Activated naive CD4-positive, alpha-beta T cell treated with anti-CD3 and anti-CD28 coated beads, Interleukin-2, amount 50 U/mL, for 24 hours (primary cell): ENCODE results near the gene ZC3H8.
A peak's percentile ranks its signal among the peaks of the same experiment; 100 is the strongest.
"Not testable (repeated sequence)": the region's sequence is repeated elsewhere in the genome, so short reads cannot be mapped to it uniquely, and the experiment has no call there.

Experiments
- H3K27ac Mint-ChIP-seq: one replicate; pipeline ENCODE4 v1.8.0; 2021; ENCODE audit warnings: mild to moderate bottlenecking, mixed read lengths
- H3K27me3 Mint-ChIP-seq: one replicate; pipeline ENCODE4 v1.8.0; 2021; ENCODE audit warnings: mixed read lengths
- H3K36me3 Mint-ChIP-seq: one replicate; pipeline ENCODE4 v1.8.0; 2021; ENCODE audit warnings: mixed read lengths
- H3K4me1 Mint-ChIP-seq: one replicate; pipeline ENCODE4 v1.8.0; 2021; ENCODE audit warnings: mixed read lengths
- H3K4me3 Mint-ChIP-seq: one replicate; pipeline ENCODE4 v1.8.0; 2021; ENCODE audit warnings: mild to moderate bottlenecking, mixed read lengths
- H3K9me3 Mint-ChIP-seq: one replicate; pipeline ENCODE4 v1.8.0; 2021; ENCODE audit warnings: mixed read lengths

The ZC3H8 gene

DNA sequence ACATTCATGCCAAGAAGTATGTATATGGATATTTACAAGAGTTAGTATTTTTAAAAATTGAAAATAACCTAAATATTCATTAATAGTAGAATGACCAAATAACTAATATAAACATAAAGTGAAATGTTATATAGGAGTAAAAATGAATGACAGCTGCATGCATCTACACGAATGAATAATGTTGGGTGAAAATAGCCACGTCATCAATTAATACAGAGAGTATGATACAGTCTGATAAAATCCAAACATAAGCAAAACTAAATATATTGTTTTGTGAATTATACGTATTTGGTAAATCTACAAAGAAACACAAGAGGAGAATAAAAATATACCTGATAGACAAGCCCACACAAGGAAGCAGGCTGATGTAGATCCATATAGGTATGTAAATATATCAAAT is 24.5 kb downstream of the ZC3H8 start:
- Mint-ChIP-seq H3K4me3 (no peak overlapping the region), H3K36me3 (peaks cover 28% of the 10 kb centered on the region), H3K27ac (no peak overlapping the region), H3K27me3 (no peaks in the 10 kb centered on the region), H3K4me1 (peaks cover 20% of the 10 kb centered on the region), H3K9me3 (no peaks in the 10 kb centered on the region)

DNA sequence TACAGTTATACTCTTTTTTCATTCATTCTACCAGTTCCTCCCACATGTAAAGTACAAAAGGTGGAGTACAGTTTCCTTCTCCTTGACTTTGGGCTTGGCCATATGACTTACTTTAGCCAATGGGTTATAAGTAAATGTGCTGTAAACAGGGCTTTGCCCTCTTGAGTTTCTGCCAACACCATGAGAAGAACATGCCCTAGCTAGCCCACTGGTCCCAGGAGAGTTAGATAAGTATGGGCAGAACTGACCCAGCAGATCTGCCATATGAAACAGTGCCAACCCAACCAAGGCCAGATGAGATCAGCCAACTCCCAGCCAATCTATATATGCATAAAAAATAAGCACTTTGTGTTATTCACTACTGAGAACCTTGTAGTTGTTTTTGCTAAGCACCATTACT is 25.5 kb downstream of the ZC3H8 start:
- peaks cover 27% of the 10 kb centered on the region for H3K4me1 Mint-ChIP-seq
- no peak overlapping the region for H3K27ac Mint-ChIP-seq
- peaks cover 33% of the 10 kb centered on the region for H3K36me3 Mint-ChIP-seq
- H3K9me3 Mint-ChIP-seq: no peaks in the 10 kb centered on the region
- no peak overlapping the region for H3K4me3 Mint-ChIP-seq
- H3K27me3 Mint-ChIP-seq: no peaks in the 10 kb centered on the region

DNA sequence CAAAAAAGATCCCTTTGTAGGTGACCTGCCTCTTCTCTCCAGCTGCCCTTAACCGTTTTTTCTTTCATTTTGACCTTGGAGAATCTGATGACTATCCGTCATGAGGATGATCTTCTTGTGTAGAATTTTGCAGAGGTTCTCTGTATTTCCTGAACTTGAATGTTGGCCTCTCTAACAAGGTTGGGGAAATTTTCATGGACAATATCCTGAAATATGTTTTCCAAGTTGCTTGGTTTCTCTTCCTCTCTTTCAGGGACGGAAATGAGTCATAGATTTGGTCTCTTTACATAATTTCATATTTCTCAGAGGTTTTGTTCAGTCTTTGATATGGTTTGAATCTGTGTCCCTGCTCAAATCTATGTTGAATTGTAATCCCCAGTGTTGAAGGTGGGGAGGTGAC is 34.0 kb downstream of the ZC3H8 start:
- peaks cover 39% of the 10 kb centered on the region for H3K4me1 Mint-ChIP-seq
- peaks cover 13% of the 10 kb centered on the region for H3K9me3 Mint-ChIP-seq
- H3K4me3 Mint-ChIP-seq: no peak overlapping the region
- H3K36me3 Mint-ChIP-seq: peaks cover 41% of the 10 kb centered on the region
- no peaks in the 10 kb centered on the region for H3K27me3 Mint-ChIP-seq
- no peak overlapping the region for H3K27ac Mint-ChIP-seq

DNA sequence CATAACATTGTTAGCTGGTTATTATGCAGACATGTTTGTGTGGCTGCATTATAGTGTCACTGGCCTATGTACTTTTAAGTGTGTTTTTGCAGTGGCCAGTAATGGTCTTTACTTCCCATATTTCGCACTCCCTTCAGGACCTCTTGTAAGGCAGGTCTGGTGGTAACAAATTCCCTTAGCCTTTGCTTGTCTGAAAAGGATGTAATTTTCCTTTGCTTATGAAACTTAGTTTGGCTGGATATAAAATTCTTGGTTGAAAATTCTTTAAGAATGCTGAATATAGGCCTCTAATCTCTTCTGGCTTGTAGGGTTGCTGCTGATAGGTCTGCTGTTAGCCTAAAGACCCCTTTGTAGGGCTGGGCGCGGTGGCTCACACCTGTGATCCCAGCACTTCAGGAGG is 34.7 kb downstream of the ZC3H8 start:
- H3K4me3 Mint-ChIP-seq: no peak overlapping the region
- H3K36me3 Mint-ChIP-seq: peaks cover 41% of the 10 kb centered on the region
- no peak overlapping the region for H3K27ac Mint-ChIP-seq

DNA sequence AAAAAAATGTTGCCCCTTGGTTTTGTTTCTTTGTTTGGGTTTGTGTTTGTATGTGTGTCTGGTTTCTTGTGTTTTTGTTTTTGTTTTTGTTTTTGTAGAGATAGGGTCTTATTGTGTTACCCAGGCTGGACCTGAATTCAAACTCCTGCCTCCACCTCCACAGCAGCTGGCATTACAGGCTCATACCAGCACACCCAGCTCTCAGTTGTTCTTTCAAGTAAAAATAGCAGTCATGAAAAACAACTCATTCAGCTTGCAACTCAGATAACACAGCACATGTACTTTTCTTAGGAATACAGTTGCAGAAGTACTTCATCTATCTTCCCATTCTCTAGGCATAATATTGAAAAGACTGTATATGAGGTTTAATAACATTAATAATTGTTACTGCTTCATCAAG is 37.0 kb downstream of the ZC3H8 start:
- H3K27ac Mint-ChIP-seq: no peak overlapping the region

More for the DNA sequence above, 34.7 kb downstream of the ZC3H8 start:
- Mint-ChIP-seq H3K9me3 (peaks cover 13% of the 10 kb centered on the region), H3K4me1 (peaks cover 39% of the 10 kb centered on the region), H3K27me3 (no peaks in the 10 kb centered on the region)

DNA sequence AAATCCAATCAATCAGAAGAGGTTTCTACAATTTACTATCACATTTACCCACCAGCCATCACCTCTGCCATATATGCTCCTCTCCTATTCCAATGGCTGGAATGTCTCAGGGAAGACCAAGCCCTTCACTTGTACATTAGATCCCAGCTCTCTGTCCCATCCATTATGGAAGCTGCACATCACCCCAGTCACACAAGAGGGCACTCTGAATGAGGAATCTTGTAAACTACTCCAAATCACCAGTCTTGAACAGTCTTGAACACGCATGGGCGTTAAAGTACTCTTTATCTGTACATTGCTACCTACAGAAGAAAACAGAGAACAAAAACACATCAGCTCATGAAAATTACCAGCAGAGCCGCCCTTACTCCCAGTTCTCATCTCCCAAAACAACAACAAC is 38.7 kb downstream of the ZC3H8 start:
- H3K4me3 Mint-ChIP-seq: no peak overlapping the region
- peaks cover 5% of the 10 kb centered on the region for H3K9me3 Mint-ChIP-seq
- H3K27ac Mint-ChIP-seq: no peak overlapping the region
- H3K4me1 Mint-ChIP-seq: peaks cover 14% of the 10 kb centered on the region
- no peaks in the 10 kb centered on the region for H3K27me3 Mint-ChIP-seq
- H3K36me3 Mint-ChIP-seq: peaks cover 35% of the 10 kb centered on the region

More for the DNA sequence above, 37.0 kb downstream of the ZC3H8 start:
- Mint-ChIP-seq H3K36me3 (peaks cover 42% of the 10 kb centered on the region), H3K9me3 (peaks cover 13% of the 10 kb centered on the region), H3K4me1 (peaks cover 30% of the 10 kb centered on the region), H3K4me3 (no peak overlapping the region), H3K27me3 (no peaks in the 10 kb centered on the region)

DNA sequence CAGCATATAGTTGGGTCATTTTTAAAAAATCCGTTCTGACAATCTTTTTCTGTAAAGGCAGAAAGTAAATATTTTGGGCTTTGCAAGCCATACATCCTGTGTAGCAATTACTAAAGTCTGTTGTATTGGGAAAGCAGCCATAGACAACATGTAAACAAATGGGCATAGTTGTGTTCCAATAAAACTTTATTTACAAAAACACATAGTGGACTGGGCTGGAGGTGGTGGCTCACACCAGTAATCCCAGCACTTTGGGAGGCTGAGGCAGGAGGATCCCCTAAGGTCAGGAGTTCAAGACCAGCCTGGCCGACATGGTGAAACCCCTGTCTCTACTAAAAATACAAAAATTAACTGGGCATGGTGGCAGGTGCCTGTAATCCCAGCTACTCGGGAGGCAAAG is 46.9 kb downstream of the ZC3H8 start:
- peaks cover 40% of the 10 kb centered on the region for H3K36me3 Mint-ChIP-seq
- H3K27me3 Mint-ChIP-seq, H3K9me3 Mint-ChIP-seq: not testable (repeated sequence)

DNA sequence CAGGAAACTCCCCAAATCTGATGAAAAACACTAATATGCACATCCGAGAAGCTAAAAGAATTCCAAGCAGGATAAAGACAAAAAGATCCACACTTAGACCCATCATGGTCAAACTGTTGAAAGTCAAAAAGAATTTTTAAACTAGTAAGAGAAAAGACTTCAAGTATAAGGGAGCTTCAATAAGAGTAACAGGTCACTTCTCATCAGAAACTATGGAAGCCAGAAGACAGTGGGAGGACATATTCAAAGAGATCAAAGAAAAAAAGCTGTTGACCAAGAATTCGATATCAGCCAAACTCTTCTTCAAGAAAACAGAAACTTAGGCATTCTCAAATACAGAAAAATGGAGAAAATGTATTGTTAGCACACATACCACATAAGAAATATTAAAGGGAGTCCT is 50.4 kb downstream of the ZC3H8 start:
- H3K27me3 Mint-ChIP-seq: no peaks in the 10 kb centered on the region
- no peak overlapping the region for H3K4me3 Mint-ChIP-seq
- H3K9me3 Mint-ChIP-seq: peaks cover 4% of the 10 kb centered on the region
- peaks cover 6% of the 10 kb centered on the region for H3K4me1 Mint-ChIP-seq
- peaks cover 33% of the 10 kb centered on the region for H3K36me3 Mint-ChIP-seq
- no peak overlapping the region for H3K27ac Mint-ChIP-seq

More for the DNA sequence above, 46.9 kb downstream of the ZC3H8 start:
- H3K4me3 Mint-ChIP-seq, H3K27ac Mint-ChIP-seq, H3K4me1 Mint-ChIP-seq: not testable (repeated sequence)

DNA sequence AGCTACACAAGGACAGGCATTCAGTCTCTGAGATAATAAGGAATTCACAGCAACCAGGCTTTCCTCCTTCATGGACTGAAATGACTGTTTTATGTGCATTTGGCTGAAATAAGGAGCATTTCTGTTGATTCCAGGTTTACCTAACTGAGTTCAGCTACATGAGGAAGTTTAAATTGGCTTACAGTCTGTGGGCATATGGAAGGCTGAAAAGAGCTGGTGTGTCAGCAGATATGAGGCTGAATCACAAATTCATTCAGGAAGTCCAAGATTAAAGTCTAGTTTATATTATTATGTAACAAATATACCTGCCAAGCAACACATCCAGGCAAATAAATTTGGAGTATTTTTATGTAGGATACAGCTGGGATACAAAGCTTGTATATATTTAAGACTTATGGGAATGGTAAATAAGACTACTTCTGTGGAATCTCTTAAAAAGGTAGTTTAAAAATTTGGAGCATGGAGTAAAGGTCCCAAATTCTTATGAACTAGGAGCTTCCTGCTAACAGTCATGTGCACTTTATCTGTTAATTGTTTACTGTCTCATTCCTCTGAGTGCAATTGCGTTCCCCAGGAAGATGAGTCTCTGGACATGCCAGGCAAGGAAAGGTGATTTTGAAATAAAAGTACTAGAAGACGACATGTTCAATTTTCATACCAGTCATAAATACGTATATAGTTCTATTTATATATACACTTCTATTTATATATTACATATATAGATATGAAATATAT is 53.0 kb downstream of the ZC3H8 start:
- H3K4me3 Mint-ChIP-seq: no peak overlapping the region
- H3K36me3 Mint-ChIP-seq: peaks cover 27% of the 10 kb centered on the region
- peaks cover 10% of the 10 kb centered on the region for H3K4me1 Mint-ChIP-seq
- H3K27me3 Mint-ChIP-seq: no peaks in the 10 kb centered on the region
- peaks cover 4% of the 10 kb centered on the region for H3K9me3 Mint-ChIP-seq
- H3K27ac Mint-ChIP-seq: no peak overlapping the region

DNA sequence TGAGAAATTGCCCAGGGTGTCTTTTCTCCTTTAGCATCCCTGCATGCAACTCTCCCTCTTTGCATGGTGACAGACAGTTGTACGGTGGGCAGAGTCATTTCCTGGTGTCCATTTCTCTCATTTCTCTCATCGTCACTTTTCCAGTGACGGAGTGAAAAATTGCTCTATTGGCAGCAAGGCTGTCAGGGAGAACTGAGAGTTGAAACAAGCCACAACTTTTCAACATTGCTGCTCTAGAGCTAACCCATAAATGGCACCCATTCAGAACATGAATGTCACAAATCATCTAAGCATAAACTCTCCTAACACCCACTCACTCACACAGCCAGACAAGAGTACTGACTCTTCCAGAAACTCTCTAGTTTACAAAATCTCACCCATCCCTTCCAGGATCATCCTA is 55.7 kb downstream of the ZC3H8 start:
- Mint-ChIP-seq H3K4me3 (no peak overlapping the region), H3K27me3 (no peaks in the 10 kb centered on the region), H3K36me3 (peaks cover 24% of the 10 kb centered on the region), H3K27ac (no peak overlapping the region), H3K9me3 (peaks cover under 1% of the 10 kb centered on the region), H3K4me1 (peaks cover 35% of the 10 kb centered on the region)

DNA sequence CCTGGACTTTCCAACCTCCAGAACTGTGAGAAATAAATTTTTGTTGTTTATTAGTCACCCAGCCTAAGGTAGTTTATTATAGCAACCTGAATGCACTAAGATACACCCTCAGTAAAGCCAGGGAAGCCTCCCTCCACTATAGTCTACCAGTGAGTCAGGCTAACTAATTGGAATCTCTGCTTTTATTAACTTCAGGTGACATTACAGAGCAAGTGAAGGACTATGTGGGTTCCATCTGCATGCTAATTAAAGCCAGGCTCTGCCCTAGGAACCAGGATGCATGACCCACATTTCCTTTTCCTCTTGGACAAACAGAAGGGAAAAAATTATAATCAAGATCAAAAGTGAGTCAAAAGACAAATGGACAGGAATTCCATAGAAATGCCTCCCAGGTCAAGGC is 56.1 kb downstream of the ZC3H8 start:
- Mint-ChIP-seq H3K9me3 (no peaks in the 10 kb centered on the region), H3K36me3 (peaks cover 23% of the 10 kb centered on the region), H3K27ac (no peak overlapping the region), H3K4me1 (peaks cover 40% of the 10 kb centered on the region), H3K27me3 (no peaks in the 10 kb centered on the region), H3K4me3 (no peak overlapping the region)

DNA sequence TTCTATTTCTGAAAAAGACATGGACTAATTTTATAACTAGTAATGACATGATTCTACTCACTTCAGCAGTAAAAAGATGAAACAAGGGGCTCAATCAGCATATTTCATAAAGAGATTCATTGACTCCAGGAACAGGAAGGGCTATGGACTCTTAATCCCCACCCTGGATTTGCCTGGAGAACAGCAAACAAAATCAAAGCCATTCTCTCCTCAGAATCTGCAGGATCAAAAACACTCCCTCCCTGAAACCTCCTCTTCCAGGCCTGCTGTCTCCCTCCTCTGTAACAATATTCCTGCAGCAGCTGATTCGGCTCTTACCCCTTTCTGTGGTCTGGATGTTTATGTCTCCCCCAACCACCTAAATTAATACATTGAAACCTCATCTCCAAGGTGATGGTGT is 57.0 kb downstream of the ZC3H8 start:
- Mint-ChIP-seq H3K4me3 (no peak overlapping the region), H3K27me3 (no peaks in the 10 kb centered on the region), H3K36me3 (peaks cover 18% of the 10 kb centered on the region), H3K27ac (no peak overlapping the region), H3K4me1 (peaks cover 44% of the 10 kb centered on the region), H3K9me3 (no peaks in the 10 kb centered on the region)

DNA sequence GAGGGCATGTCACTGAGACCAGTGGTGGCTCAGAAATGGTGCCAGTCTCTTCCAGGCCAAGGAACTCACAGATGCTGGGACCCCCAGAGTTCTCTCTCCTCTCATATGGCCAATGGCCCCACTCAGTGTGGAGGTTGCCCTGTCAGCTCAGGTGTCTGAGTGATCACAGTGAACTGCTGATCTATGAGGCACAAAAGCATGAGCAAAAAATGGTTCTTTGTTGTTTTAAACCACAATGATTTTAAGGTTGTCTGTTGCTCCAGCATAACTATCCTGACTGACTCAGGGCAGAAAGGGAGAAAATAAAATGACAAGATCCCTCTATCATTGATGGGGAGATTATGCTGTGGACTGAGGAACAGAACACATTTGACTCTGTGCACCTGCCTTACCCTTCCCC is 58.9 kb downstream of the ZC3H8 start:
- Mint-ChIP-seq H3K4me1 (peaks cover 58% of the 10 kb centered on the region), H3K9me3 (no peaks in the 10 kb centered on the region), H3K36me3 (peaks cover 19% of the 10 kb centered on the region), H3K27ac (no peak overlapping the region), H3K27me3 (no peaks in the 10 kb centered on the region), H3K4me3 (peak overlapping the region; percentile 38)

DNA sequence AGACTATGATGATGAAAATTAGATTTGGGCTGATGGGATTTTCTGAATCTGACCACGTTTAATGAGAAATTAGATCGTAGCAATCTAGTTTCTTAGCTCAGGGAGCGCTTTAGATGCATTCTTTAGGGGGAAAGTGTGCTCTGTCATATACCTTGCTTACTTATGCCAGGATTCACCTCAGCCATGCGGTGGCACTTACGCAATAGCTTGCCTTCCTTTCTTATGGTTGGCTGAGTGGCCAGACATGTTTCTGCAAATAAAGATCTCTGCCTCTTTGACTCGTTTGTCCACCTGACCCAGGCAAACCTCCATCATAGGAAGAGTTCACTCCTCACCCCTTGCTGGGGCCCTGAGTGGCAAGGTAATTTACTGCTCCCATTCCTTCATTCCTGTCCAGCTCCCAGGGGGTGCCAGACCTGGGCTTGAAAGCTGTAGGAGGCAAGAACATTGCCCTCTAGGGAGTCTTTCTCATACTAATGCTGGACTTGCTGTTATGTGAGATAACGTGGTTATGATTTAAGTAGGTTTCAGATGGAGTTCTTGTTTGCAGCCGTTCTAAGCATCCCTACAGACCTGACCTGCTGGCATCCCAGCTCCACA is 59.6 kb downstream of the ZC3H8 start:
- Mint-ChIP-seq H3K27me3 (no peaks in the 10 kb centered on the region), H3K9me3 (no peaks in the 10 kb centered on the region), H3K36me3 (peaks cover 17% of the 10 kb centered on the region), H3K4me3 (no peak overlapping the region), H3K27ac (no peak overlapping the region), H3K4me1 (peaks cover 64% of the 10 kb centered on the region)

DNA sequence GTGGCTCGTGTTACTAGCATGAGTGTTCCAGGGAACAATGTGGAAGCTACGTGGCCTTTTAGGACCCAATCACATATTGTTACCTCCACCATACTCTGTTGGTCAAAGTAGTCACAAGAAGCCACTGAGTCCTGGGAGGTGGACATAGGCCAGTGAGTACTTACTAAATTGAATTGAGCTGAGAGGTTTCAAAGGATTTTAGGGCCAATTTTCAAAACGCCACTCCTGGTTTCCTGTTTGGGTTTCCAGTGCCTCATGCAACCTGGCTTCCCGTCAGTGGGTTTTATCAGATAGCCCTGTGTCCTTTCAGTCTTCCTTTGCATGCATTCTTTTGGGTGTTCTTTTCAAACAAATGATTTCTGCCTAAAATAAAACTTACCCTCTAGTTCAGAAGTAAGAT is 60.4 kb downstream of the ZC3H8 start:
- no peaks in the 10 kb centered on the region for H3K27me3 Mint-ChIP-seq
- H3K4me1 Mint-ChIP-seq: peaks cover 70% of the 10 kb centered on the region
- H3K9me3 Mint-ChIP-seq: no peaks in the 10 kb centered on the region
- peak overlapping the region; percentile 13 for H3K4me3 Mint-ChIP-seq
- peak overlapping the region; percentile 80 for H3K27ac Mint-ChIP-seq
- peaks cover 11% of the 10 kb centered on the region for H3K36me3 Mint-ChIP-seq

DNA sequence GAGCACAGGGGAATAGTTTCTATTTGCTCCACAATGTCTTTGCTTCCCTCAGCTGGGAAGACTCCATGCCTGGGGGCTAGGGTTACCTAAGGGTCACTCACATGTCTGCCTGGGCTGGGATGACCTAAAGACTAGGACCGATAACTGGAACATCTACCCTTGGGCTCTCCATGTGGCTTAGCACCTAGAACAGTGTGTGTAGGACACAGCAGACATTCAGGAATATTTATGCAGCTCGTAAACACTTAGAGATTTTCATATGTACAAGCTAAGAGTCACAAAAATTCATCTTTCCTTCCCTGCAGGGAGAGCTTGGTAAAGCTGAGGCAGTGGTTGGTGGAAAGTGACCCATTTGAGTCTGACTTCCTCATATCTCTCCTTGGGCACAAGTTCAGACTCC is 60.8 kb downstream of the ZC3H8 start:
- Mint-ChIP-seq H3K9me3 (no peaks in the 10 kb centered on the region), H3K4me1 (peaks cover 70% of the 10 kb centered on the region)

More for the DNA sequence above, 60.8 kb downstream of the ZC3H8 start:
- no peak overlapping the region for H3K4me3 Mint-ChIP-seq
- peak overlapping the region; percentile 9 for H3K27ac Mint-ChIP-seq
- H3K27me3 Mint-ChIP-seq: no peaks in the 10 kb centered on the region
- peaks cover 9% of the 10 kb centered on the region for H3K36me3 Mint-ChIP-seq
